Progenitor cell of endocrine pancreas (in vitro differentiated cells): Measurements from ENCODE around the gene LOC128125822.

Experiments used
- DNase-seq: peaks from one replicate; pipeline ENCODE4 v3.0.0; 2021; ENCODE audit warnings: low spot score; ENCODE audit not compliant: unreplicated experiment
- H3K27ac Mint-ChIP-seq: 2 replicates; pipeline ENCODE4 v1.8.0; 2021; ENCODE audit warnings: mild to moderate bottlenecking, moderate library complexity, mixed read lengths
- H3K27me3 Mint-ChIP-seq: 2 replicates; pipeline ENCODE4 v1.8.0; 2021; ENCODE audit warnings: mixed read lengths
- H3K36me3 Mint-ChIP-seq: 2 replicates; pipeline ENCODE4 v1.8.0; 2022; ENCODE audit warnings: mixed read lengths; ENCODE audit not compliant: insufficient read depth
- H3K4me1 Mint-ChIP-seq: 2 replicates; pipeline ENCODE4 v1.8.0; 2021; ENCODE audit warnings: low read depth, mixed read lengths
- H3K4me3 Mint-ChIP-seq: 2 replicates; pipeline ENCODE4 v1.8.0; 2021; ENCODE audit warnings: low read depth, mild to moderate bottlenecking, moderate library complexity, mixed read lengths
- H3K9me3 Mint-ChIP-seq: 2 replicates; pipeline ENCODE4 v1.8.0; 2021; ENCODE audit warnings: low read depth, mixed read lengths
- TF ChIP-seq, protein P1 (sequence below): fragments of 200-600 bp; sonication (generic); IDR thresholded peaks from one replicate; pipeline ENCODE4 v1.5.0; 2021; ENCODE audit warnings: antibody characterized with exemption, mild to moderate bottlenecking; ENCODE audit not compliant: unreplicated experiment

Gene LOC128125822

DNA sequence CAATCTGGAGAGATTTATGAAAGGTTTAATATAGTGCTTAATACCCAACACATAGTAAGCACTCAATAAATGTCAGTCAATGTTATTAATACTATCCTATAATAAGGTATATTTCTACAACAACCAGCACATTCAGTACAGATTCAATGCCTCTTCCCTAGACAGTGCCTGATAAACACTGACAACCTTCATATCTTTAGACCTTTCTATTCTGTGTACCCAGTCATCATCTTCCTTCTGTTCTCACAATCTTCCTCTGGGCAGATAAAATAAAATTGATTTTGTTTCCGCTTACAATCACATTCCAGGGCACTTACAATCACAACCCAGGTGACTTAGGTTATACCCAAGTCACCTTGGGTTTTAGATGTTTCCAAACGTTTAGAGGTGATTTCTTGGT lies 11.0 kb upstream of the LOC128125822 start:
- no peak overlapping the region for H3K27ac Mint-ChIP-seq
- H3K4me1 Mint-ChIP-seq: peaks cover 27% of the 10 kb centered on the region
- TF ChIP-seq, protein P1, sequence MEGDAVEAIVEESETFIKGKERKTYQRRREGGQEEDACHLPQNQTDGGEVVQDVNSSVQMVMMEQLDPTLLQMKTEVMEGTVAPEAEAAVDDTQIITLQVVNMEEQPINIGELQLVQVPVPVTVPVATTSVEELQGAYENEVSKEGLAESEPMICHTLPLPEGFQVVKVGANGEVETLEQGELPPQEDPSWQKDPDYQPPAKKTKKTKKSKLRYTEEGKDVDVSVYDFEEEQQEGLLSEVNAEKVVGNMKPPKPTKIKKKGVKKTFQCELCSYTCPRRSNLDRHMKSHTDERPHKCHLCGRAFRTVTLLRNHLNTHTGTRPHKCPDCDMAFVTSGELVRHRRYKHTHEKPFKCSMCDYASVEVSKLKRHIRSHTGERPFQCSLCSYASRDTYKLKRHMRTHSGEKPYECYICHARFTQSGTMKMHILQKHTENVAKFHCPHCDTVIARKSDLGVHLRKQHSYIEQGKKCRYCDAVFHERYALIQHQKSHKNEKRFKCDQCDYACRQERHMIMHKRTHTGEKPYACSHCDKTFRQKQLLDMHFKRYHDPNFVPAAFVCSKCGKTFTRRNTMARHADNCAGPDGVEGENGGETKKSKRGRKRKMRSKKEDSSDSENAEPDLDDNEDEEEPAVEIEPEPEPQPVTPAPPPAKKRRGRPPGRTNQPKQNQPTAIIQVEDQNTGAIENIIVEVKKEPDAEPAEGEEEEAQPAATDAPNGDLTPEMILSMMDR: no peak
- DNase-seq: no peak
- H3K4me3 Mint-ChIP-seq: no peak overlapping the region
- H3K36me3 Mint-ChIP-seq: no peaks in the 10 kb centered on the region
- H3K27me3 Mint-ChIP-seq: no peaks in the 10 kb centered on the region
- H3K9me3 Mint-ChIP-seq: no peaks in the 10 kb centered on the region

DNA sequence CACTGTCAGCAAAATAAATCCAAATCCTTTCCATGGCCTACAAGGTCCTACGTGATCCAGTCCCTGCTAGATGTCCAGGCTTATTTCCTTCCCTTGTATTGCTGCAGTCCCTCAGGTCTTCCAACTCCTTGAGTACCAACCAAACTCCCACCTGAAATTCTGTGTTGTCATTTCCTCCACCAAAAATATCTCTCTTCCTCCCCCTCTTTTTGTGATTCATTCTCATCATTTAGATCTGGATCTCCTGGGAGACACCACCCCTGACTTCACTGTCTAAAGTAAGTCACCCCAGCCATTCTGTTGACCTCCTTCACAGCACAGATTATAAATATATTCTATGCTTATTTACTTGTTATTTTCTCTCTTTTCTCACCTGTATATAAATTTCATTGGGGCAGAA lies 9.0 kb upstream of the LOC128125822 start:
- peaks cover 38% of the 10 kb centered on the region for H3K4me1 Mint-ChIP-seq
- H3K9me3 Mint-ChIP-seq: peaks cover 3% of the 10 kb centered on the region
- no peak overlapping the region for H3K4me3 Mint-ChIP-seq
- no peak overlapping the region for H3K27ac Mint-ChIP-seq
- DNase-seq: no peak
- TF ChIP-seq, protein P1: no peak
- no peaks in the 10 kb centered on the region for H3K27me3 Mint-ChIP-seq
- H3K36me3 Mint-ChIP-seq: peaks cover 3% of the 10 kb centered on the region

DNA sequence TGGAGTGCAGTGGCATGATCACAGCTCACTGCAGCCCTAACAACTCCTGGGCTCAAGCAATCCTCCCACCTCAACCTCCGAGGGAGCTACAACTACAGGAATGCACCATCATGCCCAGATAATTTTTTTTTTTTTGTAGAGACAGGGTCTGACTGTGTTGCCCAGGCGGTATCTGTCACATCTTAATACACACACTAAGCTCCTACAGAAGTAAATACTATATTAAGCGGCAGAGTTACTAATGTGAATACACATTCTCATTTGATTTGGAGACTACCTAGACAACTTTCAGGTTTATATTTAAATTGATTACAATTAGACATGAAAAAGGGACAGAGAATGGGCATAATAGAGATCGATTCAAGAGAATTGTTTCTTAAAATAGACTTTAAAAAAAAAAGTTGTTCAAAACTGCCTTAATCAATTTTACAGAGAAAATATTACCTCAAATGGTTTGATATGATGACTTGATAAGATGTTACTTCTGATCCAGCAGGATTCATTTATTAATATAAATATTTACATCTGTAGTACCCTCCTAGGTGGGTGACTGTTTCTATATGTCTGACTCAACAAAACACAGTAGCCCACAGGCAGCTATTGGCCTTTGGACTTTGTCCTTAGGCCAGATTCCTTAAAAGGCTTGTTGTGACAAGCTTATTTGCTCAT lies 7.1 kb upstream of the LOC128125822 start:
- Mint-ChIP-seq H3K27me3 (no peaks in the 10 kb centered on the region), H3K27ac (peak overlapping the region; percentile 87), H3K4me3 (no peak overlapping the region), H3K9me3 (peaks cover 3% of the 10 kb centered on the region), H3K4me1 (peaks cover 41% of the 10 kb centered on the region), H3K36me3 (peaks cover 3% of the 10 kb centered on the region)
- TF ChIP-seq, protein P1: no peak
- no peak for DNase-seq

DNA sequence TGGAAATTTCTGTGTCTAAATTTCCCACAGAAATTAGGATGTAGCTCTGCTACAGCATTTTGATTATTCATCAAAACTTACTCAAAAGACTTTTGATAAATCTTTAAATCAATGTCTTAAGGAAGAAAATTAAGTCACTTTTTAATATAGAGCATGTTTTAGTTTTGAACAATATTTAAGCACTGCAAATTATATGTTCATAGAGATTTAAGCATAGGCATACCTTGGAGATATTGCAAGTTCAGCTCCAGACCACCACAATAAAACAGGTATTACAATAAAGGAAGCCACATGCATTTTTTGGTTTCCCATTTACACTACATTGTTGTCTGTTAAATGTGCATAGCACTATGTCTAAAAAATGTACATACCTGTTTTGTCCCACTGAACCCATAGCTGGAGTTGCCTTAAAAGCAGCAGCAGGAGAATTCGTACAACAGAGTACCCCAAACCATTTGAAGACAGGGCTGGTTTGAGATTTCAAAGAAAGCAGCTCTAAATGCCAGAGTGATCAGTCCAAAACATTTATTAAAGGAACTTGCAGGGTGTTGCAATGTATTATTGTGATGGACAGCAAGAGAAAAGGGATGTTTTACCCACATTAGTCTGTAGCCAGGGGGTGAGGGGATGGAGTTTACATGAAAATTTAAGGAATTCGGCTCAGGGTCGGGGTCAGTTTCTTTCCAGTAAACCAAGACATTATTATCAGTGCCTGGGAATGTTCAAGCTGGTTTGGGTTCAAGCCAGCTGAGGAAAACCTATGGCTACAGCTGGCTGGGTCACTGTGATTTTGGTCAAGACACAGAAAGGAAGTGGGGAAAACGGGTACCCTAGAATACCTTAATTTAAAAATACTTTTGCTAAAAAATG lies 6.3 kb upstream of the LOC128125822 start:
- no peak for DNase-seq
- TF ChIP-seq, protein P1: no peak
- Mint-ChIP-seq H3K4me1 (peaks cover 43% of the 10 kb centered on the region), H3K27ac (peak overlapping the region; percentile 78), H3K36me3 (peaks cover 3% of the 10 kb centered on the region), H3K9me3 (peaks cover 3% of the 10 kb centered on the region), H3K4me3 (no peak overlapping the region), H3K27me3 (no peaks in the 10 kb centered on the region)

DNA sequence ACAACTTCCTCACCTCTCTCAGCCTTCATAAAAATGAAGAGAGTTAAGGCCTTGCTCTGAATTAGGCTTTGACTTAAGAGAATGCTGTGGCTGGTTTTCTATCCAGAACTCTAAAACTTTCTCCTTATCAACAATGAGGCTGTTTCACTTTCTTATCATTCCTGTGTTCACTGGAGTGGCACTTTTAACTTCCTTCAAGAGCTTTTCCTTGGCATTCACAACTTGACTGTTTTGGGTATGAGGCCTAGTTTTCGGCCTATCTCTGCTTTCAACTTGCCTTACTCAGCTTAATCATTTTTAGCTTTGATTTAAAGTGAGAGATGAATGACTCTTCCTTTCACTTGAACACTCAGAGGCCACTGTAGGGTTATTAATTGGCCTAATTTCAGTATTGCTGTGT lies 4.3 kb upstream of the LOC128125822 start:
- TF ChIP-seq, protein P1: no peak
- no peak for DNase-seq
- H3K27me3 Mint-ChIP-seq: no peaks in the 10 kb centered on the region
- H3K36me3 Mint-ChIP-seq: peaks cover 3% of the 10 kb centered on the region
- H3K4me1 Mint-ChIP-seq: peaks cover 48% of the 10 kb centered on the region
- peak overlapping the region; percentile 5 for H3K27ac Mint-ChIP-seq
- peaks cover 3% of the 10 kb centered on the region for H3K9me3 Mint-ChIP-seq
- no peak overlapping the region for H3K4me3 Mint-ChIP-seq
